ENCODE data around the gene OPN4. TPM values are rescaled to one million over a fixed set of nuclear protein-coding genes. Genes with fewer than 3 reads are reported as not detected.

Gene OPN4
- total RNA-seq, 1 donor from 2014 or later = not detected

GRCh38 chr10:86662186-86663045, 8.1 kb downstream of the OPN4 start:
- DNase-seq (ENCODE audit: low read depth, low spot score) = no peak

DNA sequence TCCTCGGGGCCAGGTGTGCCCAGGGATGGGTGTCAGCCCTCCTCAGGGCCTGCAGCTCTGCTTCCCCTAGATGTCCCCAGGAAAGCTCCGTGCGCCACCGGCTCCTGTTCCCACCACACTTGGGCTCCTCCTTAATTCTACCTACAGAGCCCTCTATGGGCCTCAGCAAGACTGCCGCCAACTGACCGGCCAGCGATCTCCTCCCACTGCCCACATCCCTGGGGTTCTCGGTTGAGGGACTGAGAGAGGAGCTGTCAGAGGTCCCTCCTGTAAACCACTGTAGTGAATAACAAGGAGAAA, 8.6 kb downstream of the OPN4 start:
- no peak for DNase-seq (ENCODE audit: low read depth, low spot score)

DNA sequence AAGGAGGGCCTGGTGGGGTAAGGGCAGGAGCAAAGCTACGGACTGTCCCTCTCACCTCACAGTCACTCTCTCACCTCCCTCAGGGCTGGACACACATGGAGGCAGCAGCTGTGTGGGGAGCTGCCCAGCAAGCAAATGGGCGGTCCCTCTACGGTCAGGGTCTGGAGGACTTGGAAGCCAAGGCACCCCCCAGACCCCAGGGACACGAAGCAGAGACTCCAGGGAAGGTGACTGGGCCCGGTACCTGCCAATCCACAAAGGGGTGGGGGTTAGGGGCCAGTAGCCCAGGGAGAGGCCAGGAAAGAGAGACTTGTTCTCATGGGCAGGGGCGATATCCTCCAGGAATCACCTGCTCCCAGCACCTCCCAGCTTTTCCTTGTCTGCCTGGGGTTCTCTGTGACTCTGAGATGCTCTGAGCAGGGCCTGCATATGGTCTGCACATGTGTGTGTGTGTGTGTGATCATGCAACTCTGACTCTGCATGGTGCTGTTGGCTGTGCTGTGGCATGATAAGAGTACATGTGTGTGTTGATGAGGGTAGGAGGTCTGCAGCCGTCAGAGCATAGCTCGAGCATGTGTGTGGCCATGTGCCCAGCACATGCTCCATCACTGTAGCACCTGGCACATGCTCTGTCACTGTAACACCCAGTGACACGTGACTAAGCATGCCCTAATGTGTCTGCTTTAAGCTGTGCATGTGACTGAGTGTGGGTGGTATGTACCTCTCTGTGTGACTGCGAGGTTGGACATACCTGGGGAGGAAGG, 9.4 kb downstream of the OPN4 start:
- DNase-seq (ENCODE audit: low read depth, low spot score) = no peak

- DNase-seq (ENCODE audit: low read depth, low spot score) = no peak
Measured at GRCh38 chr10:86664341-86665217, 10.2 kb downstream of the OPN4 start.

DNA sequence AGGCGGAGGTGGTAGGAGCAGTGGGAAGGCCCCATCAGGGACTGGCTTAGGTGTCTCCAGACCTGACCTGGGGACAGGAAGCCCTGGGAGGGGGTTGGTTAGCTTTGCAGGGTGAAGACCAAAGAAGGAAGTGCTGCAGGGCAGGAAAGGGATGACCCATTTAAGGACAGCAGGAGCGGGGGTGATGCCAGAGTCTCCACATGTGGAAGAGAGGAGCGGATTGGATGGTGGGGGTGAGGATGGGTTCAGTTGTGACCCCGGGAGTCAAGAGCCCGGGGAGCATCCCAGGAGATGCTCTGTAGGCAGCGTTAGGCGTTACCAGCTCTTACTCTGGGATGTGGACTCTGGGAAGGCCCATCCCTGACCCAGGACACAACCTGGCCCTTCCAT, 10.9 kb downstream of the OPN4 start:
- DNase-seq (ENCODE audit: low read depth, low spot score) = no peak

- no peak for DNase-seq (ENCODE audit: low read depth, low spot score)
Measured at GRCh38 chr10:86665868-86666267, 11.5 kb downstream of the OPN4 start.

DNA sequence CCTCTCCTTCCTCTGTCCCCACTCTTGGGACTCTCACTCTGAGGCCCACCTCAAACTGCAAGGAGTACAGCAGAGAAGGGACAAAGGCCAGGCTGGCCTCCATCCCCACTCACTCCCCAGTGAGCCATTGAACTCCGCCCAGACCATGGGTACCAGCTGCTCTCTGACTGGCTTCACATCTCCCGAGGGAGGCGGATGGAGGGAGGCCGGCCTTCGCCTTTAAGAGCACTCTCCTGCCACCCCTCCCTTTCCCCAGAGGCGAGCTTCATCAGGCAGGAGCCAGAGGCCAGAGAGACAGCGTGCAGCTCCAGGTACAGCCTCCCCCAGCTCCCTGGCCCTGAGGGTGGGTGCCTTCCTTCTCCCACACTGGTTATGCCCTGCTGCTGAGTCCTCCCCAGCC, 12.2 kb downstream of the OPN4 start:
- no peak for DNase-seq (ENCODE audit: low read depth, low spot score)

DNA sequence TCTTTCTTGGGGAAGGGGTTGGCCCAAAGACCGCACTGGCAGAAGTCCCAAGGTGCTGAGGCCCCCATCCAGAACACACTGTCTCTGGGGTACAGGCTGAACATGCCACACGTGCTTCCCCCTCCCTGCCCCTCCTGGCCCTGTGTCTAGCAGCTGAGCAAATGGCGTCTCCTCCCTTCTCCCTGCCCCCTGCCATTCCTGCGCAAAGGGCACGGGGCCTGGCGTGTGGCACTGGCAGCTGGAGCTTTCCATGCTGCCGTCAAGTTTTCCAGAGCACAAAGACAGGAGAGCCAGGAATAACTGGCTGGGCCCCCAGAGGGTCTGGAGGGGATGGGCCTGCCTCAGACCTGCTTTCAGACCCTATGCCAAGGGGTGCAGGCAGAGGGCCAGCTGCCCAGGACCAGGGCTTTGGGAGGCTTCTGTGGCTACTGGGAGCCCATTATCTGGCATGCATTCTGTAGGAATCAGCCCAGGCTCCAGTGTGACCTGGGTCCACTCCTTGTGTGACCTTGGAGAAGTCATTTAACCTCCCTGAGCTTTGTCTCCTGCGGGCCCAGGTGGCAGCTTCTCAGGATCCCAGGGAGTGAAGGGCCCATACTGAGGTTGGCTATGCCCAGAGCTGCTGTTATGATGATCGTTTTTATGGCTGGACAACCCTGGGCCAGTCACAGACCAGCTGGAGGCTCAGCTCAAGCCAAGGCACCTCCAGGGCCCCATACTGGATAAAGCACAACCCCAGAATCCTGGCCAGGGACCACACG, 13.3 kb downstream of the OPN4 start:
- DNase-seq (ENCODE audit: low read depth, low spot score) = no peak

DNA sequence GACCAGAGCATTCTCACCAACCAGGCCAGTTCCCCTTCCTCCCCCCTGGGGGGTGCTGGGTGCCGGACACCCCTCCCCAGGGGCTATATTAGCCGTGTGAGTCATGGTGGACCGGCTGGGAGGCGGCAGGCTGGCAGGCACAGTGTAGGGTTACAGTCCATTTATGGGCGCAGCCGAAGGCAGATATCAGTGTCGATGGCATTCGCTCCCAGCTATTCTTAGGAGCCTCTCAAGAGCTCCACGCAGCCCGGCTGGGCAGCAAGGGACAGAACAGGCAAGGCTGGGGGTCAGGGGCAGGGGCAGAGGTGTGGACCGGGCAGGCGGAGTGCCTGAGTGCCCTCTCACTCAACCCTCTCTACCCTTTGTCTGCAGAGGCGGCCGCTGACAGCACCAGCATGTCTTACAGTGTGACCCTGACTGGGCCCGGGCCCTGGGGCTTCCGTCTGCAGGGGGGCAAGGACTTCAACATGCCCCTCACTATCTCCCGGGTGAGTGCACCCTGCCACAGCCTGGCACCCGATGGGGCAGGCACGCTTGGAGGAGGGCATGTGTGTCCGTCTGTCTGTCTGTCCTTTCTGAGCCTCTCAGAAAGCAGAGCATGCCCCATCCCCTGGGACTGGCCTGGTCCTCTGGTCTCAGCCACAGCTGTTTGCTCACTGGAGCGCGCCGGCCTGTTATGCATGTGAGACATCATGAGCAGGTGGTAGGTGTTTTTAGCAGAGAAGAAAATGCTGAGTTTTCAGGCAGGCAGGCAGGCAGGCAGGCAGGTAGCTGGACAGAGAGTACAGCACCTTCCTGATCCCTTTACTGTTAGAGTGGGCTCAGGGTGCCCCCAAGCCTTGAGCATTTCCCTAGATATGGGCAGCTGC, 14.2 kb downstream of the OPN4 start, which contains the start of gene LDB3:
Gene LDB3, plus strand, starts transcription at position 215 of the 869 bp plus-strand sequence. Its CDS starts 181 bp downstream, at position 396.
- no peak for DNase-seq (ENCODE audit: low read depth, low spot score)

DNA sequence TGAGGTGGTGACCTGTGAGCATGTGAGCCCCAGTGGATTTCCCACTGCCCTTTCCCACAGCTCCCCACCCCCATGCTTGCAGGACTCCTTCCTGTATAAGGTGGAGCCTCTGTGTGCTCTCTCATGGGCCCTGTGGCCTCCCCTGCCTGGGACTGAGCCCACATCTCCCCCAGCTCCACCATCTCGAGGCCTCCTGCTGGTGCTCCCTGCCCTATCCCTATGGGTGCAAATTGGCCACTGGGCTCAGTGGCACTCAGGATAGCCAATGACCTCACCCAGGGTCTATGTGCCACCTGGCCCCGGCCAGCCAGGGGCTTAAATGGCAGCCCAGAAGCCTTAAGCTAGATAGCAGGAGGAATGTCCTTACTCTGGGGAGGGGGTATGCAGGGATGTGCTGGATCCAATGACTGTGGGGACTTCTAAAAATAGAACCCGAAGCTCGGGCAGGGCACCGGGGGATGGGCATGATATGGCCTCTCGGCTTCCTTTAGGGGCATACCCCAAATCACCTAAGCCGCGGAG, 16.0 kb downstream of the OPN4 start:
- DNase-seq (ENCODE audit: low read depth, low spot score) = no peak

DNA sequence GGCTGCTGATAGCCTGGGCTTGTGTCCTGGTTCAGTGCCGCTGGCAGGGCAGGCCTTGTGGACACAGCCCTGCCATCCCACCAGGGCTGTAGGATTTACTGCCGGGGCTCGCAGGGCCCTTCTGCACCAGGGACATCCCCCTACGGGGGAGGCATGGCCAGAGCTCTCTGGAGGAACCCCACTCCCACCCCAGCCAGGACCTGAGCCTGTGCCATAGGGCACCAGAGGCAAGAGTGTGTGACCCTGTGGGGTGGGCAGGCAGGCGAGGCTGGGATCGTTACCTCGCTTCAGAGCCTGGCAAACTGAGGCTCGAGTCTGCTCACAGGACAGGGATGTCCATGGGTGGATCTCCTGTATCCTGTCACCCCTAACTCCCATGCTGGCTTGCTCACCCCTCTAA, 16.5 kb downstream of the OPN4 start:
- no peak for DNase-seq (ENCODE audit: low read depth, low spot score)

DNA sequence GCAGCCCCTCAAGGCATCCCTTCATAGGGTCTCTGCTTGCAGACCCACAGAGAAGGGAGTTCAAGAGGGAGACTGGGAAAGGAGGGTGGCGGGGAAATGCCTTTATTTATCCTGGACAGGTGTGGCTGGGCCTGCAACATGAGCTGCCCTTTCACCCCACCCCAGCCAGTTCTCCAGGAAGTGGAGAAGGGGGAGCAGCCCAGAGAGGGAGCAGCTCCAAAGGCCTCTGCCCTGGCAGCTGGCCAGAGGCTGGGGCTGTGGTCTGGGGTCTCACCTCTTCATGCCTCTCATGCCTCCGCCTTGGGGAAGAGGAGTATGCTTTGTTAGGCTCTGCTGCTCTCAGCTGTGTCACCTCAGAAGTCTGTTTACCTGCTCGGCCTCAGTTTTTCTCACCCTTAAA, 17.1 kb downstream of the OPN4 start:
- DNase-seq (ENCODE audit: low read depth, low spot score) = no peak

GRCh38 chr10:86671985-86672710, 17.8 kb downstream of the OPN4 start:
- DNase-seq (ENCODE audit: low read depth, low spot score) = no peak

DNA sequence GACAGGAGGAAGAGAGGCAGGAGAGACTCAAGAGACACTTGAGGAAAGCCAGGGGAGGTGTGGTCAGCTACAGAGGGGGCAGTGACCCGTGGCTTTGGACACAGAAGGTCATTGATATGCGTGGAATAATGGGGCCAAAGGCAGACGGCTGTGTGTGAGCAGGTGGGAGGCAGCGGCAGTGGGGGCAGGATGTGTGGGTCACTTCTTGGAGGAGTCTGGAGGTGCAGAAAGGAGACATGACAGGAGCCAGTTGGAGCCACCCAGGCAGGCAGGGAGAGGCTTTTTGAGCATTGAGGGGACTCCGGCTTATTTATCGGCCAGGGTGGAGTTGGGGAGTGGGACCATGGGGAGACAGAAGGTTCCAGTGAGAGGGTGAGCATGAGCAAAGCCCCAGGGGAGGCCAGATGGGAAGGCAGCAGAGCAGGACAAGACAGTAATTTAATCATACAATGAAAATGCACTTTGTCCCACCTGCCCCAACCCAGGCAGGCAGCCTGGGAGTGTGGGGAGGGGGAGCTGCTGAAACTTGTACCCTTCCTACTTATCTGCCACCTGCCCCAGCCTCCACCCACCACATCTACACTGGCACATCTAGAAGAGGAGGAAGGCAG, 19.0 kb downstream of the OPN4 start:
- no peak for DNase-seq (ENCODE audit: low read depth, low spot score)

GRCh38 chr10:86673827-86674581, 19.7 kb downstream of the OPN4 start:
- DNase-seq (ENCODE audit: low read depth, low spot score) = no peak

- DNase-seq (ENCODE audit: low read depth, low spot score) = no peak
Measured at GRCh38 chr10:86674912-86675311, 20.6 kb downstream of the OPN4 start.

DNA sequence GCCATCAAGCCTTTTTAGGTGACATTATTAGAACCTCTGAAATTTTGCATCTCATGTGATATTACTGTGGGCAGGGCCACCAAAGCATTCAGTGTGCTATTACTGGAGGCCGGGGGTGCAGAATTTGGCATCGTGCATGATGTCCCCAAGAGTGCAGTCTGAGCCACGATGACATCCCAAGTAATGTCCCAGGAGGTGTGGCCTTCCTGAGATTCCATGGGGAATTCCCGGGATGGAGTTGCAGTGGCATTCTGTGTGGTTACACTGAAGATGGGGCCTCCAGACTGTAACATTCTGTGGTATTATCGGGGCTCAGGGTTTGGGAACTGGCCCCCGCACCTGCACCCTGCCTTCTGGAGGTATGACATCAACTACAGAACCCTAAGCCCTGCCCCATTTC, 23.0 kb downstream of the OPN4 start:
- no peak for DNase-seq (ENCODE audit: low read depth, low spot score)

Measured in pulmonary artery endothelial cell (primary cell).